Neural progenitor cell (in vitro differentiated cells): ENCODE data around the gene NBEA. TPM values are rescaled to one million over a fixed set of nuclear protein-coding genes. Genes with fewer than 3 reads are reported as not detected.

Experiments
- DNase-seq: peaks from one replicate; pipeline ENCODE4 v3.0.0-alpha.2; 2016; ENCODE audit warnings: low spot score
- H2AFZ ChIP-seq: fragments of 200-600 bp; sonication (generic); replicated peaks from 2 replicates; pipeline ENCODE4 v1.6.1; 2016; ENCODE audit warnings: antibody characterized with exemption
- H3F3A ChIP-seq: fragments of 200-600 bp; sonication (generic); 2 replicates; pipeline ENCODE4 v1.6.1; 2016; ENCODE audit warnings: antibody characterized with exemption, low read depth
- H3K27ac ChIP-seq: fragments of 200-600 bp; sonication (generic); 2 replicates; pipeline ENCODE4 v1.5.1; 2016; ENCODE audit warnings: mild to moderate bottlenecking
- H3K27me3 ChIP-seq: fragments of 200-600 bp; sonication (generic); 2 replicates; pipeline ENCODE4 v1.6.1; 2016; ENCODE audit warnings: mild to moderate bottlenecking, moderate library complexity
- H3K36me3 ChIP-seq: fragments of 200-600 bp; sonication (generic); 2 replicates; pipeline ENCODE4 v1.5.1; 2016
- H3K4me1 ChIP-seq: fragments of 200-600 bp; sonication (generic); 2 replicates; pipeline ENCODE4 v1.6.1; 2016; ENCODE audit warnings: mixed run types
- H3K4me2 ChIP-seq: fragments of 200-600 bp; sonication (generic); 2 replicates; pipeline ENCODE4 v1.6.1; 2016
- H3K4me3 ChIP-seq: fragments of 200-600 bp; sonication (generic); 2 replicates; pipeline ENCODE4 v1.5.1; 2016
- H3K79me2 ChIP-seq: fragments of 200-600 bp; sonication (generic); 2 replicates; pipeline ENCODE4 v1.6.1; 2016; ENCODE audit warnings: low read depth
- H3K9ac ChIP-seq: fragments of 200-600 bp; sonication (generic); 2 replicates; pipeline ENCODE4 v1.6.1; 2016
- H3K9me3 ChIP-seq: fragments of 200-600 bp; sonication (generic); 2 replicates; pipeline ENCODE4 v1.5.1; 2016; ENCODE audit warnings: low read depth
- H4K20me1 ChIP-seq: fragments of 200-600 bp; sonication (generic); 2 replicates; pipeline ENCODE4 v1.6.1; 2016; ENCODE audit warnings: low read depth
- H3K27ac Mint-ChIP-seq: 3 replicates; pipeline ENCODE4 v1.8.0; 2021; ENCODE audit warnings: mixed read lengths
- H3K27me3 Mint-ChIP-seq: 2 replicates; pipeline ENCODE4 v1.8.0; 2022; ENCODE audit warnings: low read depth, mild to moderate bottlenecking, inconsistent platforms, moderate library complexity, mixed read lengths; ENCODE audit not compliant: insufficient read depth
- H3K36me3 Mint-ChIP-seq: 3 replicates; pipeline ENCODE4 v1.8.0; 2021; ENCODE audit warnings: mixed read lengths
- H3K4me1 Mint-ChIP-seq: 3 replicates; pipeline ENCODE4 v1.8.0; 2021; ENCODE audit warnings: mixed read lengths
- H3K4me3 Mint-ChIP-seq: 3 replicates; pipeline ENCODE4 v1.8.0; 2021; ENCODE audit warnings: mild to moderate bottlenecking, moderate library complexity, mixed read lengths
- H3K9me3 Mint-ChIP-seq: 3 replicates; pipeline ENCODE4 v1.8.0; 2020; ENCODE audit warnings: mixed read lengths
- EZH2 ChIP-seq: fragments of 200-600 bp; sonication (generic); IDR thresholded peaks from 2 replicates; pipeline ENCODE4 v1.6.1; 2017; ENCODE audit warnings: antibody characterized with exemption, mild to moderate bottlenecking, moderate library complexity
- EZH2phosphoT487 ChIP-seq: fragments of 200-600 bp; sonication (generic); IDR thresholded peaks from 2 replicates; pipeline ENCODE4 v1.6.1; 2017; ENCODE audit warnings: antibody characterized with exemption
- total RNA-seq: library from RNA; depleted of rRNA; stranded (reverse); fragments of >200 nt; gene quantifications from 2 replicates; pipeline ENCODE4 v1.2.3, GENCODE V29; 2015; ENCODE audit warnings: low replicate concordance
- TF ChIP-seq, protein P1 (sequence below): fragments of 200-600 bp; sonication (generic); IDR thresholded peaks from 2 replicates; pipeline ENCODE4 v1.5.1; 2017; ENCODE audit warnings: antibody characterized with exemption, mild to moderate bottlenecking

NBEA gene
- total RNA-seq, 1 donor from 2014 or later: 31.0 TPM

DNA sequence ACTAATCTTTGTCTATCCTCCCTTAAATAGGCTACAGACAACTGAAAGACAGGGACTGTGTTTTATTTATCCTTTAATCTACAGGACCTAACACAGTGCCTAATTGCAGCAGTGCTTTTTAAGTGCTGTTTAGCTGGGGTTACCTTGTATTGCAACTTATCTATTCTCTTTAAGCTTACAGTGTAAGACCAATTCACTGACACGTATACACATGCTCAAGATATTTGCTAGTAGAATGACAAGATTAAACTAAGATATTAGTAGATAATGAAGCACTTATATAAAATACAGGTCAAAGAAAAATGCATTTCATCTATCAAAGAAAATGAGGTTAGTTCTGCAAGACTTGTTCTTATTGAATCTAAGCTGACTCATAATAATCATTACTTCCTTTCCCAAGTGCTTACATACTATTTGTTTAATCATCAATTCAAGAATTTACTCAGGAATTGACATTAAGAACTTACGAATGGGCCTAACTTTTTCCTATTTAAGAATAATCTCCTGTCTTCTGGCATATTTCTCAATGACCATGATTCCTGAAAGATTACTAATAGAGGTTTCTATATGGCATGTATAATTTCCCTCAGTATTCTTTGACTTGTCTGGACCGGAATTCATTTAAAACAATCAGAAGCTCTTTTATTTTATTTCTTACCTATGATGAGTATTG lies 610.2 kb downstream of the NBEA start:
- Histone ChIP-seq H4K20me1 (no peaks in the 10 kb centered on the region), H3K4me3 (no peak overlapping the region), H3K4me2 (no peak overlapping the region), H3K79me2 (no peaks in the 10 kb centered on the region), H3K36me3 (no peaks in the 10 kb centered on the region), H3K9ac (no peak overlapping the region), H2AFZ (no peak overlapping the region), H3K27me3 (no peaks in the 10 kb centered on the region), H3K9me3 (no peaks in the 10 kb centered on the region), H3K27ac (no peak overlapping the region), H3F3A (no peaks in the 10 kb centered on the region), H3K4me1 (no peaks in the 10 kb centered on the region)
- Mint-ChIP-seq H3K4me3 (no peak overlapping the region), H3K9me3 (no peaks in the 10 kb centered on the region), H3K27me3 (no peaks in the 10 kb centered on the region), H3K4me1 (no peaks in the 10 kb centered on the region), H3K27ac (no peak overlapping the region), H3K36me3 (no peaks in the 10 kb centered on the region)
- no peak for DNase-seq
- no peak for TF ChIP-seq EZH2phosphoT487

DNA sequence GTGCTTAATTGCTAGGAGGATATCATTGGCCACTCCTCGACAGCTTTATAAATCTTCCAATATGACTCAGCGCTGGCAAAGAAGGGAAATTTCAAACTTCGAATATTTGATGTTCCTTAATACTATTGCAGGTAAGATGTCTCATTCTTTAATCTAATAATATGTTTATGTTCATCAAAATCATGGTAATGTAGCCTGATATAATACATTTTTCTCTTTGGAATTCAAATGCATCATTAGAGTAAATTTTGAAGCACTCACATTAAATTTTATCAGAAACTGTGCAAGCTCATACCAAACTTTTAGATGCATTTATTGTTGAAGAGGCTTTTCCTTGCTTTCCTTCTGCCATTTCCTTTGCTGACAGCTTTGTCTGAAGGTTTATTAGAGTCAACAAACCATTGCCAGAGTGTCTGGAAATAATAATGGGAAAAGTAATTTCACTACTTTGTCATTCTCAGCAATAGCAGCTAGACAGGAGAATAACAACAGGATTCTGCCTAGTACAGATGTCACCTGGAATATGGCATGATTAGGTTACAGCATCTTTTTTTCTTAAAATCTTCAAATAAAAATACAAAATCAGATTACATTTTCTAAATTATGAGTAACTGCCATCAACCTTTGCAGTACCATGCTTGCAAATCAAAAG lies 613.0 kb downstream of the NBEA start:
- no peak overlapping the region for H3K9ac ChIP-seq
- H3K36me3 ChIP-seq: no peaks in the 10 kb centered on the region
- no peaks in the 10 kb centered on the region for H4K20me1 ChIP-seq
- DNase-seq: no peak
- Mint-ChIP-seq H3K4me3 (no peak overlapping the region), H3K27me3 (no peaks in the 10 kb centered on the region), H3K36me3 (no peaks in the 10 kb centered on the region), H3K4me1 (no peaks in the 10 kb centered on the region), H3K9me3 (no peaks in the 10 kb centered on the region), H3K27ac (no peak overlapping the region)
- H3K4me1 ChIP-seq: no peaks in the 10 kb centered on the region
- no peaks in the 10 kb centered on the region for H3F3A ChIP-seq
- H3K79me2 ChIP-seq: no peaks in the 10 kb centered on the region
- H3K4me2 ChIP-seq: no peak overlapping the region
- H2AFZ ChIP-seq: no peak overlapping the region
- no peaks in the 10 kb centered on the region for H3K9me3 ChIP-seq
- TF ChIP-seq EZH2phosphoT487 (no peak), EZH2 (no peak)
- TF ChIP-seq, protein P1, sequence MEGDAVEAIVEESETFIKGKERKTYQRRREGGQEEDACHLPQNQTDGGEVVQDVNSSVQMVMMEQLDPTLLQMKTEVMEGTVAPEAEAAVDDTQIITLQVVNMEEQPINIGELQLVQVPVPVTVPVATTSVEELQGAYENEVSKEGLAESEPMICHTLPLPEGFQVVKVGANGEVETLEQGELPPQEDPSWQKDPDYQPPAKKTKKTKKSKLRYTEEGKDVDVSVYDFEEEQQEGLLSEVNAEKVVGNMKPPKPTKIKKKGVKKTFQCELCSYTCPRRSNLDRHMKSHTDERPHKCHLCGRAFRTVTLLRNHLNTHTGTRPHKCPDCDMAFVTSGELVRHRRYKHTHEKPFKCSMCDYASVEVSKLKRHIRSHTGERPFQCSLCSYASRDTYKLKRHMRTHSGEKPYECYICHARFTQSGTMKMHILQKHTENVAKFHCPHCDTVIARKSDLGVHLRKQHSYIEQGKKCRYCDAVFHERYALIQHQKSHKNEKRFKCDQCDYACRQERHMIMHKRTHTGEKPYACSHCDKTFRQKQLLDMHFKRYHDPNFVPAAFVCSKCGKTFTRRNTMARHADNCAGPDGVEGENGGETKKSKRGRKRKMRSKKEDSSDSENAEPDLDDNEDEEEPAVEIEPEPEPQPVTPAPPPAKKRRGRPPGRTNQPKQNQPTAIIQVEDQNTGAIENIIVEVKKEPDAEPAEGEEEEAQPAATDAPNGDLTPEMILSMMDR: no peak
- H3K27ac ChIP-seq: no peak overlapping the region
- H3K27me3 ChIP-seq: no peaks in the 10 kb centered on the region
- H3K4me3 ChIP-seq: no peak overlapping the region

- Histone ChIP-seq H3K4me1 (no peaks in the 10 kb centered on the region), H3F3A (no peaks in the 10 kb centered on the region), H3K36me3 (no peaks in the 10 kb centered on the region), H3K4me2 (no peak overlapping the region), H3K9ac (no peak overlapping the region), H2AFZ (no peak overlapping the region), H3K27ac (no peak overlapping the region), H3K27me3 (no peaks in the 10 kb centered on the region), H4K20me1 (no peaks in the 10 kb centered on the region), H3K4me3 (no peak overlapping the region), H3K79me2 (no peaks in the 10 kb centered on the region), H3K9me3 (no peaks in the 10 kb centered on the region)
- no peak for DNase-seq
- TF ChIP-seq EZH2phosphoT487 (no peak), EZH2 (no peak)
- TF ChIP-seq, protein P1: no peak
- H3K36me3 Mint-ChIP-seq: no peaks in the 10 kb centered on the region
- H3K4me1 Mint-ChIP-seq: no peaks in the 10 kb centered on the region
- H3K27me3 Mint-ChIP-seq: no peaks in the 10 kb centered on the region
- H3K27ac Mint-ChIP-seq: no peak overlapping the region
- no peak overlapping the region for H3K4me3 Mint-ChIP-seq
- no peaks in the 10 kb centered on the region for H3K9me3 Mint-ChIP-seq
Observed at GRCh38 chr13:35557475-35557874, 615.4 kb downstream of the NBEA start.

DNA sequence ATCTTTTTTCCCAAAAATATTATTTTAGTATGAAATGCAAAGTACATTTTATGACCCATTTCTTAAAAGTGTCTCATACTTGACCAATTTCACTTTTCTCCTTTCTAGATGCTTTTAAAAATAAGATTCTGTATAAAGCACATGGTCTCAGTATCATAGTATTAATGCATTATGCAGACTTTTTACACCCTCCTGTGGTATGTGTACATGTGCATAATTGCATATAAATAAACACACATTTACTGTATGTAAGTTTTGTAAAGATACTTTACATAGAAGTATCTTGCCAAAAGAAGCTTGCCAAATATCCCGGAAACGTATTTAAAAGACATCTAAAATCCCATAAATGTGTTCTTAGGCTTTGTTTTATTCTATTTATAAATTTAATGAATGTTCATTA lies 619.5 kb downstream of the NBEA start:
- no peaks in the 10 kb centered on the region for H4K20me1 ChIP-seq
- no peaks in the 10 kb centered on the region for H3K79me2 ChIP-seq
- no peaks in the 10 kb centered on the region for H3K36me3 Mint-ChIP-seq
- H3K9ac ChIP-seq: no peak overlapping the region
- no peaks in the 10 kb centered on the region for H3K9me3 ChIP-seq
- H3K4me1 ChIP-seq: no peaks in the 10 kb centered on the region
- DNase-seq: no peak
- H3K36me3 ChIP-seq: no peaks in the 10 kb centered on the region
- TF ChIP-seq EZH2 (no peak), EZH2phosphoT487 (no peak)
- TF ChIP-seq, protein P1: no peak
- no peak overlapping the region for H2AFZ ChIP-seq
- no peak overlapping the region for H3K4me2 ChIP-seq
- H3K4me3 ChIP-seq: no peak overlapping the region
- no peaks in the 10 kb centered on the region for H3K27me3 ChIP-seq
- no peaks in the 10 kb centered on the region for H3K9me3 Mint-ChIP-seq
- H3K4me1 Mint-ChIP-seq: no peaks in the 10 kb centered on the region
- no peak overlapping the region for H3K27ac Mint-ChIP-seq
- H3K27me3 Mint-ChIP-seq: no peaks in the 10 kb centered on the region
- no peak overlapping the region for H3K27ac ChIP-seq
- no peaks in the 10 kb centered on the region for H3F3A ChIP-seq
- no peak overlapping the region for H3K4me3 Mint-ChIP-seq
